Activated naive CD8-positive, alpha-beta T cell (primary cell): ENCODE measurements around the gene RELT.

Experiments used
- H3K27ac Mint-ChIP-seq: one replicate; pipeline ENCODE4 v1.8.0; 2021; ENCODE audit warnings: mixed read lengths
- H3K27me3 Mint-ChIP-seq: one replicate; pipeline ENCODE4 v1.8.0; 2021; ENCODE audit warnings: mixed read lengths
- H3K36me3 Mint-ChIP-seq: one replicate; pipeline ENCODE4 v1.8.0; 2021; ENCODE audit warnings: mixed read lengths
- H3K4me1 Mint-ChIP-seq: one replicate; pipeline ENCODE4 v1.8.0; 2021; ENCODE audit warnings: low read depth, mixed read lengths
- H3K4me3 Mint-ChIP-seq: one replicate; pipeline ENCODE4 v1.8.0; 2021; ENCODE audit warnings: mild to moderate bottlenecking, mixed read lengths
- H3K9me3 Mint-ChIP-seq: one replicate; pipeline ENCODE4 v1.8.0; 2021; ENCODE audit warnings: low read depth, mixed read lengths

RELT gene

DNA sequence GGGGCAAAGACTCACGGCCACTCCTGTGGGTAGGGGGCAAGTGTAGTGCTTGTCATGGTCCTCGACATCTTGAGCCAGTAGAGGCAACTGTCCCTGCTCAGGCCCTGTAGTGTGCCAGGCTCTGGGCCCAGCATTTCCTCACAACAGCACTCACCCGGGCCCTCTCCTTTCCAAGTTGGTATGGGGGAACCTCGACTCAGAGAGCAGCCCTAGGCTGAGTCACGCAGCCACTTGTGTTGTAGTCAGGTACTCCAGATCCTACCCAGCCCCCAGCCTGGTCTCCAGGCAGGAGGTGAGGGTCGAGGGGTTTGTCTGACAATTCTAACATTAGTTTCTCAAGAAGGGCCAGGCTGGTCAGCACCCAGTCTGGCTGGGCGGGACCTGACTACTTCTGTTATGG lies 4.1 kb downstream of the RELT start:
- Mint-ChIP-seq H3K27ac (no peak overlapping the region), H3K4me3 (no peak overlapping the region), H3K4me1 (peaks cover 67% of the 10 kb centered on the region), H3K27me3 (no peaks in the 10 kb centered on the region), H3K9me3 (no peaks in the 10 kb centered on the region), H3K36me3 (no peaks in the 10 kb centered on the region)

DNA sequence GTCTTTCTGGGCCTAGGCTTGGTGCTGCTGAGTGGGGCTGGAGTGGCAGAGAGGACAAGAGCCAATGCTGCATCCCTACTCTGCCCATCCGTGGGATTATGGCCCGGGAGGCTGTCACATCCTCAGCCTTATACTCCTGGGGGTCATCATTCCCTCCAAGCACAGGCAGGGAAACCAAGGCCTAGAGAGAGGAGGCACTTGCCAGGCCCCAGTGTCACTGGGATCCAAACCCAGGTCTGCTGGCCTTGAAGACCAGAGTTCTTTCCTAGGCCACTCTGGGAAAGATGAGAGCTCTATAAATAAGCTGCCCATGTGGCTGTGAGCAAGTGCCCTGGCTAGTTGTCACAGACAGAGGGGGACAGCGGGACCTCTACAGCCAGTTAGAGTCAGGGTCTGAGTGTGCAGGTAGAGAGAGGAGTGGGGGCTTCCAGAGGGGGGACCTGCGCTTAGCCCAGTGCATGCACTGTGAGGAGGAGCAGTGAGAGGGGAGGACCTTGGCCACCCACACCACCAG lies 4.8 kb downstream of the RELT start:
- Mint-ChIP-seq H3K36me3 (no peaks in the 10 kb centered on the region), H3K4me3 (no peak overlapping the region), H3K27me3 (no peaks in the 10 kb centered on the region), H3K9me3 (no peaks in the 10 kb centered on the region), H3K4me1 (peaks cover 67% of the 10 kb centered on the region), H3K27ac (no peak overlapping the region)

DNA sequence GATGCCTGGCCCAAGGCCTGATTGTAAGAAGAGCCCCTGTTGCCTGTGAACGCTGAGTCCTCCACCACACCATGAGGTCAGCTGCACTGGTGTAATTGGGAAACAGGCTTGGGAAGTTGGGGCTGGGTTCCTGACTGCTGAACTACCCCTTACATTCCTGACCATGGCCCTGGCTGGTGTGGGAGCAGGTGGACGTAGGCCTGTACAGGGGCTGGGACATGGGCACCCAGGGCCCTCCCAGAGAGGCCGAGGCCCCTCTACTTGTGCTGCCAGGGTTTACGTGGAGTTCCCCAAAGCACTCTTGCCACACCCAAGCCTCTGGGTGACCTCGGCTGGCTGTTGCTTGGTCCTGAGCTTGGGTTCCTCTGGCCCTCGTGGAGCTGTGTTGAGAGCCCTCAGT lies 5.4 kb downstream of the RELT start:
- Mint-ChIP-seq H3K4me3 (no peak overlapping the region), H3K27me3 (no peaks in the 10 kb centered on the region)

DNA sequence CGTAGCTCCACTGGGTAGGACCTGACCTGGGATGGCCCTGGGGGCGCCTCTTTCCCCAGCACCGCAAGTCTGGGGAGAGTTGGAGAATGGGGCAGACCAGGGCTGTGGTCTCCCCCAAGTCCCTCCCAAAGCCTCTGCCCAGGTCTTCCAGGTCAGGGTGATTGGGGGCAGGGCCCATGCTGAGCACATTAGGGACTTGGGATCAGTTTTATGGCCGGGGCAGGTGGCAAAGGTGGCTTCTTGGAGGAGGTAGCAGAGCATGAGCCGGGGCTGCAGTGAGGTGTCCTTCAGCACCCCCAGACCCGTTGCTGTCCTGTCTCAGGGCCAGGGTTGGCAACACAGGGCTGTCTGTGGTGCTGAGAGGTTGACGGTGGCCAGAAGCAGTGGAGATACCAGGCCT lies 6.0 kb downstream of the RELT start:
- Mint-ChIP-seq H3K27ac (peak overlapping the region; percentile 64), H3K4me3 (no peak overlapping the region)

More for the DNA sequence above, 5.4 kb downstream of the RELT start:
- Mint-ChIP-seq H3K4me1 (peaks cover 70% of the 10 kb centered on the region), H3K27ac (no peak overlapping the region), H3K9me3 (no peaks in the 10 kb centered on the region), H3K36me3 (no peaks in the 10 kb centered on the region)

DNA sequence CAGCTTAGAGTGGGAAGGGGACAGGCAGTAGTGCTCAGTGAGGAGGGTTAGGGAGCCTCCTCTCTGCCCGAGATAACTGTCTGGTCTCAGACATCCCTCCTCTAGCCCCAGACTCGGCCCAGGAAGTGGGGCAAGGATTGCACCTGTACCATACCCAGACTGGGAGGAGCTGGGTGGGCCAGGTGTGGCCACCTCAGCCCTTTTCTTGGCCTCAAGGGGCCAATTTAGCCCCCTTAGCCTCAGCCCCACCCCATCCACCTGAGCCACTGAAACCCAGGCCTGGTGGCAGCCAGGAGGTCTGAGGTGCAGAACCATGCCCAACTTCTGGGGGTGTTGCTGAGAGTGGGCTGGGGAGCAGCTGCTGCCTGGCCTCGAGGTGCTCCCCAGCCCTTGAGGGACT lies 6.5 kb downstream of the RELT start:
- Mint-ChIP-seq H3K9me3 (no peaks in the 10 kb centered on the region), H3K27ac (no peak overlapping the region), H3K27me3 (no peaks in the 10 kb centered on the region), H3K4me3 (no peak overlapping the region), H3K4me1 (peaks cover 66% of the 10 kb centered on the region), H3K36me3 (no peaks in the 10 kb centered on the region)

More for the DNA sequence above, 6.0 kb downstream of the RELT start:
- H3K4me1 Mint-ChIP-seq, result peaks cover 70% of the 10 kb centered on the region
- no peaks in the 10 kb centered on the region for H3K36me3 Mint-ChIP-seq
- H3K9me3 Mint-ChIP-seq, result no peaks in the 10 kb centered on the region
- H3K27me3 Mint-ChIP-seq, result no peaks in the 10 kb centered on the region

DNA sequence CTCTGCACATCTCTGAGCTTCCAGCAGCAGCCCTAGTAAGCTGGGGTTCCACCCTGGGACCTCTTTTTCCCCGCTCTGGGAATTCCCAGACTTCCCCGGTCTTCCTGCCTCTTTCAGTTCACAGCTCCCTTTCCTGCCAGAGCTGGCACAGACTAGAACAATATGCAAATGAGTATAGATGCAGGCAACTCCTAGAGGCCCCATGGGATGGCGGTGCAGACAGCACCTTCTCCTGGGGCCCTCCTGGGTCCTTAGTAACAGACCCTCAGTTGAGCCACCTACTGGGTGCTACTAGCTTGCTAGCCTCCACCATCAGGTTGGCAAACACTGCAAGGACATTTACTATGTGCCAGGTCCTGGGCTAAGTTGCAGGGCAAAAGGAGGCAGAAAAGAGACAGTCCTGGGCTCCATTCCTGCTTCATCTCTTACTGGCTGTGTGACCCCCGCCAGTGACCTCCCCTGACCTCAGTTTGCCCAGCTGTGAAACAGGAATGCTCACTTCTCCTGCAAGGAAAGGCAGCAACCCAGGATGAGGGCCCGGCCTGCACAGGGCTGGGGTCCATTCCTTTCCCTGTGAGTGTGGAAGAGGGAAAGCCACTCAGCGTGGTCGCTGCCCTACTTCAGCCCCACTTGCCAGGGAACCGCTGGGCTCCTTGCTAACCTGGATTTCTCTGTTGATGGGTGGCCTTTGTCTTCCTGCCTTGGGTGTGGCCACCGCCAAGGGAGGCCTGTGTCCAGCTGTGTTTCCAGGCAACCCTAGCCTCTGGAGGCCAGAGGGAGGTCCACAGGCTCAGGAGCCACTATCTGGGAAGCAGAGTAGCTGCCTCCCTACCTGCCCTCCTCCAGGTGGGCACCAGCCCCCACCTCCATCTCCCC lies 7.3 kb downstream of the RELT start:
- H3K36me3 Mint-ChIP-seq, result no peaks in the 10 kb centered on the region
- no peak overlapping the region for H3K4me3 Mint-ChIP-seq
- no peaks in the 10 kb centered on the region for H3K27me3 Mint-ChIP-seq
- no peaks in the 10 kb centered on the region for H3K9me3 Mint-ChIP-seq
- no peak overlapping the region for H3K27ac Mint-ChIP-seq
- peaks cover 62% of the 10 kb centered on the region for H3K4me1 Mint-ChIP-seq

DNA sequence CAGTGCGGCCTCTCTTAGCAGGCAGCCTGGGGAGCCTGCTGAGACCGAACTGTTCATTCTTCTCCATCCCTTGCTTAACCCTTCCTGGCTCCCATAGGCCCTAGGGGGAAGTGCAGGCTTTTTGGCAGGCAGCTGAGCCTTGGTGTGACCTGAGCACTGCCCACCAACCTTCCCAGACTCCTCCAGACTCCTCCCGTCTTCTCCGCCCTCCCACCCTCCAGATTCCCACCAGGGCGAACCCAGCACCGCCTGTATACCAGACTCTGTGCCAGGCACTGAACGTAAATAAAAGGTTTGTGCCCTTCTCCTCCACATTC lies 7.9 kb downstream of the RELT start:
- Mint-ChIP-seq H3K4me1 (peaks cover 58% of the 10 kb centered on the region), H3K36me3 (no peaks in the 10 kb centered on the region), H3K9me3 (no peaks in the 10 kb centered on the region), H3K27me3 (no peaks in the 10 kb centered on the region), H3K27ac (no peak overlapping the region), H3K4me3 (no peak overlapping the region)

DNA sequence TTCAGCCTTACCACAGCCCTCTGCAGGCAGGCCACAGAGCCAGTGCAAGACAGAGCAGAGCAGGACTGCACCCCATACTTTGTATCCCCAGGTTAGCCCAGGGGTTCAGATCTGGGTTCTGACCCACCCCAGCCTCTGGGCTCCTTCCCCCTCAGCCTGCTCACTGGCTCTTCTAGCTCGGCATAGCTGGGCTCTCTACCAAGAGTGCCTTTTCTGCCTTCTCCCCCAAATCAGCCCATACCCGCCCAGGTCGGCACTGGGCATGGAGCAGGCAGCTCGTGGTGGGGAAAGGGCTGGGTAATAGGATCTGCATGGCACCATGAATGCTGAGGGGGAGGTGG lies 8.3 kb downstream of the RELT start:
- Mint-ChIP-seq H3K9me3 (no peaks in the 10 kb centered on the region), H3K4me1 (peaks cover 58% of the 10 kb centered on the region), H3K4me3 (peak overlapping the region; percentile 13), H3K27ac (peak overlapping the region; percentile 11), H3K36me3 (no peaks in the 10 kb centered on the region), H3K27me3 (no peaks in the 10 kb centered on the region)

DNA sequence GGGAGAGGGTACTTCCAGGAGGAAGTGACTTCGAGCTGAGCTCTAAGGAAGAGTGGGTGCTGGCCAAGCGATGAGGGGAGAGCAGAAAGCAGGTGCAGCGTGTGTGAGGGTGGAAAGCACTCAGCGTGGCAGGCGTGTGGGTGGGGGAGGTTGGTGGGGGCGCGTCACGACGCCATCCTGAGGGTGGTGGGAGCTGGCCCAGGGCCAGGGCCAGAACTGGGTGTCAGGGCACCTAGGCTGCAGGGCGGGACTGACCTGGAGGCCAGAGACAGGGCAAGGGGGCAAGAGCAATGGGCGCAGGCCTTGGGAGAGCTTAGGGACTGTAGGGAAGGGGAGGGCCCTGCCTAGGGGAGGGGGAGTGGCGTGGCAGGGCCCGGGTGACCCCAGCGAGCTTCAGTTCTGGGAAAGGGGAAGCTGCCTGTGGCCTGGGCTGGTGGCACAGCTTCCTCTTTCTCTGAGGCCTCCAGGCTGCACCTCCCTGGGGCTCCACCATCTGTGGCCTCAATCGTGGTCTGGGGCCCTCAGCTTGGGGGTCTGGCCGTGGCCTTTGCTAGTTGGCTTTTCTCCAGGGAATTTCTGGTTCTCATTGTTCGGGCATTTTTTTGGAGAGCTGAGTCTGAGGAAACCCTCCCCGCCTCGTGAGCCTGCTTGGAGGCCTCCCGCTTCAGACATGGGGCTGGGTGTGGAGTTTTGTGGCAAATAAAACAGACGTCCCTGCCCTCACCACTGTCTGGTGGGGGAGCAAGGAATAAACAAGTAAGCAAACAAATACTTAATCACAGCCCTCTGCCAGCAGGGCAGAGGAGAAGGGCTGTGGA lies 8.9 kb downstream of the RELT start:
- no peaks in the 10 kb centered on the region for H3K27me3 Mint-ChIP-seq
- no peaks in the 10 kb centered on the region for H3K36me3 Mint-ChIP-seq
- peak overlapping the region; percentile 38 for H3K4me3 Mint-ChIP-seq
- peak overlapping the region; percentile 11 for H3K27ac Mint-ChIP-seq
- H3K9me3 Mint-ChIP-seq, result no peaks in the 10 kb centered on the region
- H3K4me1 Mint-ChIP-seq, result peaks cover 55% of the 10 kb centered on the region

DNA sequence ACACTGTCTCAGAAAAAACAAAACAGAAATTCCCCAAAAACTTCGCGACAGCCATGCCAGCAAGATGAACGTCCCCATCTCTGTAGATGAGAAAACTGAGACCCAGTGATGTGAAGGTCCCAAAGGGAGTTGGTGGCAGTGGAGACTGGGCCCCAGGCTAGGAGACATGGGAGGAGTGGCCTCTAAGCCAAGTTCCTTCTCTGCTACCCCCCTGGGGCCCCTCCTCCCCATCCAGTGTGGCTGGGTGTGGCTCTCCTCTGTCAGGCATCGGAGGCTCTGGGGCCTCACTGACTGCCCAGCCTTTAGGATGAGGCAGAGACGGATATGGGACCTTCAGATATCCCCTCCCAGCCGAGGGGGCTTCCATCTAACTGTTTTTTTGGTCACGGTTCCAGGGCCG lies 9.8 kb downstream of the RELT start:
- Mint-ChIP-seq H3K9me3 (no peaks in the 10 kb centered on the region), H3K27ac (peak overlapping the region; percentile 41), H3K27me3 (no peaks in the 10 kb centered on the region), H3K4me1 (peaks cover 54% of the 10 kb centered on the region), H3K36me3 (no peaks in the 10 kb centered on the region), H3K4me3 (no peak overlapping the region)

DNA sequence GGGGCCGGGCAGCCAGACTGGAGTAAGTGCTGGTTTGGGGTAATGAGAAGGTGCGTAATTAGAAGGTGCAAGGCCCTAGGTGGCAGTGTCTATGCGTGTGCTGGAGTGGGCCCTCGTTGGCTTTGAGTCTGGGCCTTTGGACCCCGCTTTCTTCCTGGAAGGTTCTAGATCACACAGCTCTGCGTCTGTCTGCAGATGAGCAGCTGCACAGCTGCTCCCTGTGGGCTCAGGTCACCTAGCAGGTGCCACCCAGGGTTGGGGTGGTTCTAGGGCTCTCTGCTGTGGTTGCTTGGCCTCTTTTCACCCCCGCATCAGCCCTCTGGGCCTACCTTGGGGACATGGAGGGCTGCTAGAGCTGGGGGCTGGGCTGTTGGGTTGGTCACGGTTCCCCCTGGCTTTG lies 10.3 kb downstream of the RELT start:
- Mint-ChIP-seq H3K4me1 (peaks cover 52% of the 10 kb centered on the region), H3K4me3 (no peak overlapping the region), H3K9me3 (no peaks in the 10 kb centered on the region), H3K27me3 (no peaks in the 10 kb centered on the region), H3K36me3 (no peaks in the 10 kb centered on the region), H3K27ac (peak overlapping the region; percentile 41)

DNA sequence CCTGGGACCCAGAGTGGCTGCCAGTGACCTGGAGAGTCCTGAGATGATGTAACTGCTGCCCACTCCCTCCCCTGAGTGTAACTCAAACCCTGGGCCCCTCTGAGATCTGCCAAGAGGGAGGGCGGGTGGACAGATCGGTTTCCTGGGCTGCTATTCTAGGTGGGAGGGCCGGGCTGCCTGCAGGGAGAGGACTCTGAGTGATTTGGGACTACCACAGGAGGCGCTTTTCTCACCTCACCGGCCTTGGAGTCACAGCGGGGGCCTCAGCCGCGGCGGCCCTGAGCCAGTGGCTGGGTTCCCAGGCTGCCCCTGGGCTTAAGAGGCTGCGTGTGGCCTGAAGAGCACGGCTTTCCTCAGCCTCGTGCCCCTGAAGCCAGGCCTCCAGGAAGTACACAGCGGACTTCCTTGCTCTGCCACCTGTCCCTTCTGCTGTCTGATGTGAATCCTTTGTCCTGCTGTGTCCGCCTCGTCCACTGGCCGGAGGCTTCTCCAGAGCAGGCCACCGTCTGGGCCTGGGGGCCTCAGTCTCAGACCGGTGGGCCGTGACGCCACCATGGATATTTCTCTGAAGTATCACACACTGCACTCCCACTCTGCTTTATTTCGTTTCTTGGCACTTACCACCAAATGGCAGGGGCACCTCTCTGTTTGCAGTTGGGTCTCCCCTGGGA lies 11.5 kb downstream of the RELT start:
- peaks cover 43% of the 10 kb centered on the region for H3K4me1 Mint-ChIP-seq
- no peaks in the 10 kb centered on the region for H3K27me3 Mint-ChIP-seq
- H3K9me3 Mint-ChIP-seq, result no peaks in the 10 kb centered on the region
- no peak overlapping the region for H3K4me3 Mint-ChIP-seq
- H3K27ac Mint-ChIP-seq, result no peak overlapping the region
- H3K36me3 Mint-ChIP-seq, result no peaks in the 10 kb centered on the region

DNA sequence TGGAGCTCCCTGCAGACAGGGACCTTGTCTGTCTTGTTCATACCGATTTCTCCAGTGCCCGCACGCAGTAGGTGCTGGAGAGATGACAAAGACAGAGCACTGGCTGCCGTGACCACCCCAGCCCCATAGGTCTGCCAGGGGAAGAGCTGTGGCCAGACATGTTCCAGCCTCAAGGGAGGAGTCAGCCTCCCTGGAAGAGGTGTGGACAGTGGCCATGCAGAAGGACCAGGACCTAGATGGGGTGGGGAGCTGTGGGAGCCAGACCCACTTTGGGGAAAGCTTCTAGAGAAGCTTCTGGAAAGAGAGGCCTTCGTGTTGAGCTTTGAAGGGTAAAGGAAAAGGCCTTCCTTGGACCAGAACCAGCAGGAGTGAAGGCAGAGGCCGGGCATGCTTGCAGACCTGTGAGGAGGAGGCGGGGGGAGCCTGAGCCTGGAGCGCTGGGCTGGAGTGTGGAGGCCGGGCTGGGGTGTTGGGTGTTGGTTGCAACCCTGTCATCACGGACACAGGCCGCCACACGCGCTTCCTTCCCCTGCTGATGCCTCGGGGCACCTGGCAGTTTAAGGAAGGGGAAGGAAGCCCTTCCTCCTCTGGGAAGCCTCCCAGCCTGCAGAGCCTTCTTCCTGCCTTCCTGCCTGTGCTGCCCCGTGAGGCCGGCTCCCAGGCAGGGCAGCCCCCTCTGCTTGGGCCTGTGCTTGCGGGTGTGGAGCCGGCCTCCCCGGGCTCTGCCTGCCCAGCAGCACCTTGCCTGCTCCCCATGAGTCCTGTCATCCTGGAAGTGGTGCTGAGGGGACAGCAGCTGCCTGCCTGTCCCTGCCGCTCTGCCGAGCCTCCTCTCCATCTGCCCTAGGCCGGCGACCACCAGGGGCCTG lies 12.3 kb downstream of the RELT start:
- Mint-ChIP-seq H3K27ac (no peak overlapping the region), H3K4me3 (no peak overlapping the region)

DNA sequence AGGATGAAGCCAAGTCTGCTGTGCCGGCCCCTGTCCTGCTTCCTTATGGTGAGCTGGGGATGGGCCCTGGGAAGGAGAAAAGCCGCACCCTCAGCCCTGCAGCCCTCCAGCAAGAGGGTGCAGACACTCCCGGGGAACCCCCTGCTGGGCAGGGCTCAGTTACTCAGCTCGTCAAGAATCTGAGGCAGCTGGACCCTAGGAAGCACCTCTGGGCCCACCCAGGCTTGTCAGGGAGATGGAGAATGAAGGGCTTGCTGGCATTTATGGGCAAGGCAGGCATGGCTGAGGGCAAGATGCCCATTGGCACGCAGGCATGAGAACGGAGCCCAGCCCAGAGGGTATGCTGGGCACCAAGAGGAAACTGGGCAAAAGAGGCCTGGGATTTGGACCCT lies 12.9 kb downstream of the RELT start:
- H3K4me3 Mint-ChIP-seq, result no peak overlapping the region
- H3K27ac Mint-ChIP-seq, result no peak overlapping the region
- H3K4me1 Mint-ChIP-seq, result peaks cover 33% of the 10 kb centered on the region

More for the DNA sequence above, 12.3 kb downstream of the RELT start:
- H3K9me3 Mint-ChIP-seq, result no peaks in the 10 kb centered on the region
- H3K36me3 Mint-ChIP-seq, result no peaks in the 10 kb centered on the region
- no peaks in the 10 kb centered on the region for H3K27me3 Mint-ChIP-seq
- peaks cover 39% of the 10 kb centered on the region for H3K4me1 Mint-ChIP-seq

More for the DNA sequence above, 12.9 kb downstream of the RELT start:
- Mint-ChIP-seq H3K27me3 (no peaks in the 10 kb centered on the region), H3K36me3 (no peaks in the 10 kb centered on the region), H3K9me3 (no peaks in the 10 kb centered on the region)
